GM10266 (cell line): ENCODE results near the gene ASAP3.
A peak's percentile ranks its signal among the peaks of the same experiment; 100 is the strongest.

ENCODE experiments used
- DNase-seq: peaks from one replicate; pipeline ENCODE4 v3.0.0; 2012; ENCODE audit errors: extremely low spot score
- CTCF ChIP-seq: IDR thresholded peaks from 2 replicates; pipeline ENCODE4 v1.5.1; 2012; ENCODE audit warnings: mild to moderate bottlenecking, low read depth; ENCODE audit not compliant: control insufficient read depth, insufficient read depth; ENCODE audit errors: missing control alignments

ASAP3 gene

GRCh38 chr1:23529146-23530086, 45.4 kb upstream of the ASAP3 start:
- DNase-seq = no peak
- no peak for TF ChIP-seq CTCF

- DNase-seq = peak; percentile 63
- no peak for TF ChIP-seq CTCF
Measured at GRCh38 chr1:23528250-23528978, 44.4 kb upstream of the ASAP3 start.

GRCh38 chr1:23527900-23528249, 43.9 kb upstream of the ASAP3 start:
- DNase-seq = no peak
- peak; percentile 11 for TF ChIP-seq CTCF

- no peak for TF ChIP-seq CTCF
- DNase-seq = no peak
Measured at GRCh38 chr1:23527366-23527765, 43.4 kb upstream of the ASAP3 start.

GRCh38 chr1:23526329-23527041, 42.5 kb upstream of the ASAP3 start:
- DNase-seq = no peak
- TF ChIP-seq CTCF = no peak

GRCh38 chr1:23525558-23526250, 41.7 kb upstream of the ASAP3 start:
- TF ChIP-seq CTCF = no peak
- peak; percentile 59 for DNase-seq
